Vagina (tissue), 2 donors: ENCODE data around the gene NFATC2. TPM values are rescaled to one million over a fixed set of nuclear protein-coding genes. Genes with fewer than 3 reads are reported as not detected.

Experiments used
- DNase-seq, 2 donors: peaks; one replicate each; pipeline ENCODE4 v3.0.0-alpha.2; 2017; ENCODE audit errors: extremely low spot score in 2 of 2
- H3K27ac ChIP-seq: fragments of 200-600 bp; sonication (generic); one replicate; pipeline ENCODE4 v1.5.1; 2019
- H3K27me3 ChIP-seq: fragments of 200-600 bp; sonication (generic); one replicate; pipeline ENCODE4 v1.5.1; 2019
- H3K36me3 ChIP-seq, 2 donors: fragments of 200-600 bp; sonication (generic); one replicate each; pipeline ENCODE4 v1.5.1; 2017 to 2019
- H3K4me1 ChIP-seq: fragments of 200-600 bp; sonication (generic); one replicate; pipeline ENCODE4 v1.5.1; 2019
- H3K4me3 ChIP-seq, 2 donors: fragments of 200-600 bp; sonication (generic); 1 replicate in 1 of 2; 2 replicates in 1 of 2; pipeline ENCODE4 v1.5.1; 2016 to 2019
- H3K9me3 ChIP-seq: fragments of 200-600 bp; sonication (generic); one replicate; pipeline ENCODE4 v1.5.1; 2019
- POLR2A ChIP-seq, 2 donors: fragments of 450-650 bp; IDR thresholded peaks; one replicate each; pipeline ENCODE4 v1.6.1; 2017; ENCODE audit warnings: antibody characterized with exemption in 2 of 2, mild to moderate bottlenecking in 2 of 2, moderate library complexity in 2 of 2
- POLR2AphosphoS5 ChIP-seq, 2 donors: sonication (generic); formaldehyde crosslinking; IDR thresholded peaks; one replicate each; pipeline ENCODE4 v1.9.0; 2017; ENCODE audit warnings: antibody characterized with exemption in 2 of 2, mild to moderate bottlenecking in 2 of 2, low read depth in 1 of 2; ENCODE audit not compliant: insufficient read depth in 1 of 2
- intact Hi-C: fragments of 100-400 bp; cut with DNase I; formaldehyde crosslinking; loops from one replicate; pipeline ENCODE4 v1.15.1; 2023
- total RNA-seq: library from RNA; depleted of rRNA; stranded (reverse); fragments of >200 nt; gene quantifications from one replicate; pipeline ENCODE4 v1.2.3, GENCODE V29; 2016
- TF ChIP-seq, protein P1 (sequence below), 3 experiments: fragments of 450-650 bp in 2 of 3; fragments of 200-600 bp in 1 of 3; sonication (generic) in 1 of 3; IDR thresholded peaks; one replicate each; pipeline ENCODE4 v1.5.1; 2017 to 2019; ENCODE audit warnings: antibody characterized with exemption in 3 of 3, mild to moderate bottlenecking in 2 of 3, moderate library complexity in 2 of 3

The NFATC2 gene
- total RNA-seq, result 7.4 TPM

DNA sequence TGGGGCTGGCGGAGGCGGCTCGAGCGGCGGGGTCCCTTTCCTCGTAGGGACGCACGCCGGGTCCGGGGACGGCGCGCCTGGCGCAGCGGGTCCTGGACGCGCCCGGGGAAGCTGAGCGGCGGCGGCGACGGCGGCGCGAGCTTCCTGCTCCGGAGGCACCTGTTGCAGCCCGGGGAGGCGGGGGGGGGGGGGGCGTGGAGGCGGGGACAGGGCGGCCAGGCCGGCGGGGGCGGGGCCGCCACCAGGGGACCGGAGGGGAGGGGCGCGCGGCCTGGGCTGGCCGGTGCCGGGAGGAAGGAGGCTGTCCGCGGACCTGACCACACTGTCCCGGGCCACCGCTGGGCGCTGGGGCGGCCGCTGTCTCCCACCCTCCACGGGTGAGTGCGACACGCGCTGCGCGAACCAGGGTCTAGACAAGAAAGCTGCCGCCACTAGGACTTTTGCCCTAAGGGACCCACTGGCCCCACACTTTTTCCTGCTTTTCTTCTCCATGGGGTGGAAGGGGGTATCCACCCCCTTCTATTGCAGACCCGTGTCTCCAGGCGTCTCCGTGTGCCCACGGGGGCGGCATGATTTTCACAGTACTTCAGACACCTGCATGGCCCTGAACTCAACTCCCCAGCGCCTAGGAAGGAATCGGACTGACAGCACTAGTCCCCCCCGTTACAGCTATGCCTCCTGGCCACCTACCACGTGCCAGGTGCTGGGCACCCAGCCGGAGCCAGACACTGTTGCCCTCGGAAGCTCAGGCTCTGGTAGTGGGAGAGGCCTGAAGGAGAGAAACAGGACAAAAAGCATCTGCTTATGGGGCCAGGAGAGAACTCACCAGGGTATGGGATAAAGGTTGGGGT, at the start of gene NFATC2:
NFATC2 (minus strand) TSS at position 149 of the 851 bp plus-strand sequence. CDS start 220 bp downstream, outside the sequence.
- no peak for DNase-seq
- peaks cover 32% of the 10 kb centered on the region for H3K4me1 ChIP-seq
- peak within 1 kb of the TSS; percentile 64 for H3K27ac ChIP-seq
- no peaks in the 10 kb centered on the region for H3K36me3 ChIP-seq
- no peak for TF ChIP-seq POLR2A (IDR thresholded peaks at IDR 0.05)
- TF ChIP-seq, protein P1, sequence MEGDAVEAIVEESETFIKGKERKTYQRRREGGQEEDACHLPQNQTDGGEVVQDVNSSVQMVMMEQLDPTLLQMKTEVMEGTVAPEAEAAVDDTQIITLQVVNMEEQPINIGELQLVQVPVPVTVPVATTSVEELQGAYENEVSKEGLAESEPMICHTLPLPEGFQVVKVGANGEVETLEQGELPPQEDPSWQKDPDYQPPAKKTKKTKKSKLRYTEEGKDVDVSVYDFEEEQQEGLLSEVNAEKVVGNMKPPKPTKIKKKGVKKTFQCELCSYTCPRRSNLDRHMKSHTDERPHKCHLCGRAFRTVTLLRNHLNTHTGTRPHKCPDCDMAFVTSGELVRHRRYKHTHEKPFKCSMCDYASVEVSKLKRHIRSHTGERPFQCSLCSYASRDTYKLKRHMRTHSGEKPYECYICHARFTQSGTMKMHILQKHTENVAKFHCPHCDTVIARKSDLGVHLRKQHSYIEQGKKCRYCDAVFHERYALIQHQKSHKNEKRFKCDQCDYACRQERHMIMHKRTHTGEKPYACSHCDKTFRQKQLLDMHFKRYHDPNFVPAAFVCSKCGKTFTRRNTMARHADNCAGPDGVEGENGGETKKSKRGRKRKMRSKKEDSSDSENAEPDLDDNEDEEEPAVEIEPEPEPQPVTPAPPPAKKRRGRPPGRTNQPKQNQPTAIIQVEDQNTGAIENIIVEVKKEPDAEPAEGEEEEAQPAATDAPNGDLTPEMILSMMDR (IDR thresholded peaks at IDR 0.05), result no peak
- no peaks in the 10 kb centered on the region for H3K9me3 ChIP-seq
- H3K27me3 ChIP-seq, result no peaks in the 10 kb centered on the region
- intact Hi-C loops, result no loop called here
- peak within 1 kb of the TSS; percentile 35 to 46 for H3K4me3 ChIP-seq

DNA sequence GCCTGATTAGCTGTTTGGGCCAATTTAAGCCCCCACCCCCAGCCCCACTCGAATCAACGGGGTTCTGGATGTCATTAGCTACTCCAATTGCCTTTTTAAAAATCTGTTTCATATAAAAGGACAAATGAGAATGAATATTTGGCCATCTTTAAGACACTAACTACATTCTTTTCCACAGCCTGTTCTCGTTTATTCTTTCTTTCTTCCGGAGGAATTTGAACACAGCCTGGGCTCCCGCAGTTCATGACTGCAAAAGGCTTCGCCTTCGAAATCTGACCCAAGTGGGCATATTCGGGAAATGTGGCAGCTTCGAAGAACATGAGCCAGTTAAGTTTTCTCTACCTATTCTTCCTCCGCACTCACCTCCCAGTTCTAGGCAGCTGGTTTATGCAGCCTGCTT, 49.4 kb upstream of the NFATC2 start:
- intact Hi-C loops, result loop anchor here (5.0 kb wide), 1 partner anchor 225 kb away; no protein-coding TSS in a partner anchor
- no peaks in the 10 kb centered on the region for H3K9me3 ChIP-seq
- TF ChIP-seq POLR2A (IDR thresholded peaks at IDR 0.05), result no peak
- H3K27me3 ChIP-seq, result no peaks in the 10 kb centered on the region
- H3K4me1 ChIP-seq, result peaks cover 15% of the 10 kb centered on the region
- no peaks in the 10 kb centered on the region for H3K36me3 ChIP-seq
- H3K4me3 ChIP-seq, result no peak overlapping the region
- no peak for DNase-seq
- H3K27ac ChIP-seq, result no peak overlapping the region

DNA sequence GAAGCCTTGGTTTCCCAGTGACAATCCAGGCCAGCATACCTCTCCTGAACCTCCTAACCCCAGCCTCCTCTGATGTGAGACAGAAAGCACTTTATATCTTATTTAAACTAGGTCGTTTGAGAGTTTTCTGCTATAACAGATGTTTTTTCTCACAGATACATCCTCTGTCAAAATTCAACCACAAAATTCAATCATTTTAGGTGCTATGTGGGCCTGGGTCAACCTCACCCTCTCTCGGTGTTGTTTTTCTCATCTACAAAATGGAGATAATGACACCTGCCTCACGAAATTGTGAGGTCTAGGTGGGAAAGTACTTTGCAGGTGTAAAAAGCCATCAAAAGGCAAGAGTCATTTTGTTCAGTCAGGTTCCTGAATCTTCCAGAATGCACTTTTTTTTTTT, 46.2 kb upstream of the NFATC2 start:
- DNase-seq, result no peak
- no peak overlapping the region for H3K4me3 ChIP-seq
- intact Hi-C loops, result no loop called here
- H3K27me3 ChIP-seq, result no peaks in the 10 kb centered on the region
- no peaks in the 10 kb centered on the region for H3K9me3 ChIP-seq
- H3K36me3 ChIP-seq, result no peaks in the 10 kb centered on the region
- TF ChIP-seq, protein P1 (IDR thresholded peaks at IDR 0.05), result no peak
- no peak for TF ChIP-seq POLR2A (IDR thresholded peaks at IDR 0.05)
- no peak for TF ChIP-seq POLR2AphosphoS5 (IDR thresholded peaks at IDR 0.05; ENCODE audit: insufficient read depth in 1 of 2, low read depth in 1 of 2)
- no peaks in the 10 kb centered on the region for H3K4me1 ChIP-seq
- no peak overlapping the region for H3K27ac ChIP-seq

DNA sequence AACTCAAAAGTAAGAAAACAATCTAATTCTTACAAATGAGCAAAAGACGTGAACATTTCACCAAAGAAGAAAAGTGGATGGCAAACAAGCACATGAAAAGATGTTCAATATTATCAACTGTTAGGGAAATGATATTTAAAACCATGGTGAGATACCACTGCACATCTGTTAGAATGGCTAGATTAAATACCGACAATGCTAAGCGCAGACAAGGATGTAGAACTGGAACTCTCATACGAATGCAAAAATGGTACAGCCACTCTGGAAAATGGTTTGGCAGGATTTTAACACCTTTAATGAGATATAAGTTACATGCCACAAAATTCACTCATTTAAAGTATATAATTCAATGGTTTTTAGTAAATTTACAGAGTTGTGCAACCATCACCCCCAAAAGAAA, 44.6 kb upstream of the NFATC2 start:
- intact Hi-C loops, result no loop called here
- H3K27me3 ChIP-seq, result no peaks in the 10 kb centered on the region
- H3K9me3 ChIP-seq, result no peaks in the 10 kb centered on the region
- H3K27ac ChIP-seq, result no peak overlapping the region
- no peaks in the 10 kb centered on the region for H3K36me3 ChIP-seq
- no peaks in the 10 kb centered on the region for H3K4me1 ChIP-seq
- no peak overlapping the region for H3K4me3 ChIP-seq
- TF ChIP-seq POLR2AphosphoS5 (IDR thresholded peaks at IDR 0.05; ENCODE audit: insufficient read depth in 1 of 2, low read depth in 1 of 2) (no peak), POLR2A (IDR thresholded peaks at IDR 0.05) (no peak)
- TF ChIP-seq, protein P1 (IDR thresholded peaks at IDR 0.05), result no peak
- DNase-seq, result no peak

DNA sequence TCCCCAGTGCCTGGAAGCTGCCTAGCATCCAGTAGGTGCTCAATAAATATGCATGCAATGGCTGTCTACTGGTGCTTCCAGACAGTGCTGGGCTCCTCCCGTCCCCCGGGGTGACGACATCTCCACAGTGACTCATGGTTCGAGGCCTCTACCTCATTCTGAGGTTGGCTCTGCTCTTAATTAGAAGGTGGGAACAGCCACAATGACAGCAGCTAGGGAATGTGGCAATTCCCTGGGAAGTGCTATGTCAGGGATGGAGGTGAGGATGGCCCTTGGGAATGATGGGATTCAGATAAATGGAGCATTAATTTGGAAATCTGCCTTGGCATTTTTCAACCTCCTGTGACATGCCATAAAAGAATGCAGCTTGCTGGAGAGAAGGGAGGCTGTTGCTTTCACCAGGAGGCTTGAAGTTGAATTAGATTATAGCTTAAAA, 43.5 kb upstream of the NFATC2 start:
- TF ChIP-seq POLR2AphosphoS5 (IDR thresholded peaks at IDR 0.05; ENCODE audit: insufficient read depth in 1 of 2, low read depth in 1 of 2) (no peak), POLR2A (IDR thresholded peaks at IDR 0.05) (no peak)
- TF ChIP-seq, protein P1 (IDR thresholded peaks at IDR 0.05), result no peak
- Histone ChIP-seq H3K4me1 (no peaks in the 10 kb centered on the region), H3K27ac (no peak overlapping the region), H3K36me3 (no peaks in the 10 kb centered on the region), H3K27me3 (no peaks in the 10 kb centered on the region), H3K4me3 (no peak overlapping the region), H3K9me3 (no peaks in the 10 kb centered on the region)
- intact Hi-C loops, result no loop called here
- DNase-seq, result no peak
